K562 (cell line): ENCODE data around the gene PRKAR1A. TPM values are rescaled to one million over a fixed set of nuclear protein-coding genes. Genes with fewer than 3 reads are reported as not detected.
A peak's percentile ranks its signal among the peaks of the same experiment; 100 is the strongest.

Experiments
- ARHGAP35 ChIP-seq: fragments of 450-650 bp; IDR thresholded peaks from 2 replicates; pipeline ENCODE4 v1.6.1; 2018; ENCODE audit not compliant: partially characterized antibody
- CC2D1A ChIP-seq: fragments of 450-650 bp; IDR thresholded peaks from 2 replicates; pipeline ENCODE4 v1.6.1; 2017; ENCODE audit warnings: mild to moderate bottlenecking
- ETS1 ChIP-seq: conservative IDR thresholded peaks from 2 replicates; pipeline ENCODE4 v1.6.1; 2011; ENCODE audit warnings: low read depth, mild to moderate bottlenecking, low read length; ENCODE audit not compliant: control insufficient read depth
- FOXP1 ChIP-seq: sonication (generic); formaldehyde crosslinking; IDR thresholded peaks from 2 replicates; pipeline ENCODE4 v1.8.0; 2022; ENCODE audit warnings: mild to moderate bottlenecking, missing genetic modification reagents
- RUNX1 ChIP-seq: sonication (generic); IDR thresholded peaks from 2 replicates; pipeline ENCODE4 v1.6.1; 2016; ENCODE audit warnings: antibody characterized with exemption, low read depth
- SREBF1 ChIP-seq: fragments of 150-350 bp; IDR thresholded peaks from 2 replicates; pipeline ENCODE4 v1.6.1; 2014; ENCODE audit warnings: antibody characterized with exemption, low read depth, low read length, borderline replicate concordance
- TFAM ChIP-seq: fragments of 250-450 bp; sonication (Bioruptor Pico); conservative IDR thresholded peaks from 2 replicates; pipeline ENCODE4 v1.5.0; 2021; ENCODE audit warnings: mild to moderate bottlenecking, moderate library complexity
- TFAP4 ChIP-seq: sonication (generic); formaldehyde crosslinking; IDR thresholded peaks from 2 replicates; pipeline ENCODE4 v1.8.0; 2022; ENCODE audit warnings: missing genetic modification reagents, mild to moderate bottlenecking, moderate library complexity, borderline replicate concordance
- TRIM25 ChIP-seq: fragments of 450-650 bp; IDR thresholded peaks from 2 replicates; pipeline ENCODE4 v1.7.0; 2016; ENCODE audit warnings: borderline replicate concordance
- ZNF280A ChIP-seq: fragments of 450-650 bp; IDR thresholded peaks from 2 replicates; pipeline ENCODE4 v1.6.1; 2018; ENCODE audit warnings: mild to moderate bottlenecking, low read depth; ENCODE audit not compliant: partially characterized antibody
- ZNF407 ChIP-seq: fragments of 450-650 bp; IDR thresholded peaks from 2 replicates; pipeline ENCODE4 v1.6.1; 2016; ENCODE audit warnings: low read depth
- polyA plus RNA-seq, 8 experiments: library from polyadenylated mRNA; depleted of rRNA in 4 of 8; stranded (reverse) in 5 of 8; unstranded in 3 of 8; fragments of >200 nt; fragmentation: Nextera tagmentation in 2 of 8; fragmentation: Illumina TruSeq in 1 of 8; extraction: Ambion mirVana in 2 of 8; extraction: Trizol in 1 of 8; gene quantifications; 2 replicates each; pipeline versions ENCODE4 v1.2.1 to v1.2.3, GENCODE V29; 2011 to 2014; ENCODE audit warnings: inconsistent platforms in 1 of 8, missing spikeins in 1 of 8
- total RNA-seq, 7 experiments: library from RNA; depleted of rRNA in 6 of 7; stranded (reverse); fragments of >200 nt in 6 of 7; fragmentation: Illumina TruSeq in 2 of 7; extraction: Trizol in 2 of 7; gene quantifications; 2 replicates each; pipeline versions ENCODE4 v1.2.1 to v1.2.3, GENCODE V29; 2011 to 2021; ENCODE audit warnings: low replicate concordance in 1 of 7

Gene PRKAR1A
- total and polyA plus RNA-seq, 9 of the 15 experiments (the other 6 are each of a cell fraction or from before 2014, with no cell fraction given): 15.0 to 95.6 (median 67.5) TPM

GRCh38 chr17:68512247-68512959 is at the start of gene PRKAR1A (continued):
- TF ChIP-seq TRIM25 (no peak), TFAP4 (CRISPR knock-in tag) (no peak), SREBF1 (no peak), ZNF280A (no peak), RUNX1 (no peak), ETS1 (peak; percentile 79; the same call in 1 of the 2 replicates), TFAM (no peak), CC2D1A (no peak), ZNF407 (no peak), ARHGAP35 (no peak), FOXP1 (no peak)
